ENCODE measurements around the gene BANK1.

The BANK1 gene

DNA sequence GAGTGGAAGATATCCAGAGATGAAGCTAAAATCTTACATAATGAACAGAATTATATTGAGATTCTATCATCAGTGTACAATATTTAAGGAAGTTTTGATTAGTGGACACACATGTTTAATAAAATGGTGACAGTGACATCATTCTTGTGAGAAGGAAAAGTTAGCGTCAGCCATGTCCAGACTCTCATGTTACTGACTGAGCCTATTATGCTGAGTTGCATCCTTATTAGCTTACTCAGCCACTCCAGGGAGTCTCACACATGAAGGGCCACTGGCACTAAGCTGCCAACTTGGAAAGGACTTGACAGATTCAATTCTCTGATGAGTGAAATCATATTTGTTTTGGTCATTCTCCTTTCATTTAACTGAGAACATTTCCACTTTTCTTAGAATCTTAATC is 170.6 kb downstream of the BANK1 start:
- no peak for DNase-seq

- no peak for DNase-seq
These were observed 177.3 kb downstream of the BANK1 start for GRCh38 chr4:101967697-101968346.

DNA sequence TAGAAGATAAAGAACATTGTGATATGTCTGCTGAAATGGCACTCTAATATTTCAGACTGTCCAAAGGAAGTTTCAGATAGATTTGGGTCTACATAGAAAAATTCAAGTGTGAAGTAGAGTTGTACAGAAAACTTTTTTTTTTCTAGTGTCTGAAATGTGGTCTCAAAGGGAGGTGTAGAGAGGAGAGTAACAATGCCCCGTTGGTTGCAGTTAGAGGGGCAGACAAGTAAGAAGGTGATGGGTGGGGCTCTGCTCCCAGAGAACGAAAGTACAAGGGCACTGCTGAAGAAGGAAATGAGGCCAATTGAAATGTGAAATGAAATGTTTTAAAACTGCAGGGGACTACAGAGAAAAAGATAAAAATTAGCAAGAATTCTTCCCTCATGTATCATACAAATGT is 177.8 kb downstream of the BANK1 start:
- DNase-seq: no peak

GRCh38 chr4:101969965-101970364 is 179.4 kb downstream of the BANK1 start:
- no peak for DNase-seq

GRCh38 chr4:101970547-101971155 is 180.1 kb downstream of the BANK1 start:
- no peak for DNase-seq

- no peak for DNase-seq
These were observed 182.3 kb downstream of the BANK1 start for GRCh38 chr4:101972791-101973190.

- DNase-seq: no peak
These were observed 182.8 kb downstream of the BANK1 start for GRCh38 chr4:101973361-101973760.

DNA sequence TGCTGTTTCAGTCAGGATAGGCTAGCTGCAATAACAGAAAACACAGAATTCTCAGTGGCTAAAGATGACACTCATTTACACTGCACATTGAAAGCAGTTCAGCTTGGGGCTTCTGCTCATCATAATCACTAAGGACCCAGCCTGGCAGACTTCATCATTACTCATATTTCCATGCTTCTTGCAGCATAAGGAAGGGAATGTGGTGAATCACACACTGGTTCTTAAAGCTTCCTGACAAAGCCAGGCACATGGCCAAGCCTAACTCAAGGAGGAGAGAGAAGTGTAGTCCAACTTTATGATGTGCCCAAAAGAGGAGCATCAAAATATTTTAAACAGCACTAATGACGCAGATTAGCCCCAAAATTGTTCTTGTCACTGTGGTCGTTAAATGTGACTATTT is 186.5 kb downstream of the BANK1 start:
- no peak for DNase-seq

DNA sequence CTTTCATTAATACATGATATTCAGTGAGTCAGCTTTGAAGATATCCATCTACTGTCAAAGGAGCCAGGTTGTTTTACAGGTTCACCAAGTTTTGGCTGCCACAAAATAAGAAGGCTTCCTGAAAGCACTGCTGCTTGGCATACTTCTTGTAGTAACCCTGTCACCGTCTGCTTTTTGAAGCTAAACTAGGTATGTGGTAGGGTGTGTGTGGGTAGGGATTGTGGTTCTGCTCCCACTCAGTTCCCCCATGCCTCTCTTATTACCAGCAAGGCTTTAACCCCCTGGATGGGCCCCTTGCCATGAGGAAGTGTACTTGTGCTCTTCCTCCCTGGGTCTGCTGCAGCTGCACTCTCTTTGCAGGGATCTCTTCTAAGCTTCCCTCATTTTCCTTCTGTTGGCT is 191.2 kb downstream of the BANK1 start:
- no peak for DNase-seq

- no peak for DNase-seq
These were observed 193.3 kb downstream of the BANK1 start for GRCh38 chr4:101983835-101984234.

DNA sequence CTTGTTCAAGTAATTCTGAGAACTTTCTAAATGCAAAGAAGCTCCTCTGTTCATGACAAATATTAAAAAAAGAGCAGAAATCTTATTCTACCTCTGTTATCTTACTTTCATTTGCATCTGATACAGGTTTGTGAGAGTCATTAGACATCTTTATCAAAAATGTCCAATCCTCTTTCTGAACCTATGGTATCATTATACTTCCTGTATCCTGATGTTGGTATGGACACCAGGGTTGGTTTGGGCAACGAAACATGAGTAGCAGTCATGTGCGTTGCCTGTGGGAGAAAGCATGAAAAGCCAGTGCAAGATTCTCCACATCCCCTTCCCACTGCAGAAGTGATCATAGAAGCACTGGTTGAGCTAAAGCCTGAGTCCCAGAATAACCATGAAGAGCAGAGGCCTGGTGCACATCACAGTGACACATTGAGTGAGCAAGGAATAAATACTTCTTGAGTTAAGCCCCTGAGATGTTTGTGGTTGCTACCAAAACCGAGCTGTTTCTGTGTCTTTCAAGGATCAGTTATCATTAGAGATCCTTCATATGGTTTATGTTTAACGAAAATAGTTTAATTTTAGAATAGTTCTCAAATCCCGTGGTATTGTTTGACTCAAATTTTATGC is 197.2 kb downstream of the BANK1 start:
- no peak for DNase-seq

DNA sequence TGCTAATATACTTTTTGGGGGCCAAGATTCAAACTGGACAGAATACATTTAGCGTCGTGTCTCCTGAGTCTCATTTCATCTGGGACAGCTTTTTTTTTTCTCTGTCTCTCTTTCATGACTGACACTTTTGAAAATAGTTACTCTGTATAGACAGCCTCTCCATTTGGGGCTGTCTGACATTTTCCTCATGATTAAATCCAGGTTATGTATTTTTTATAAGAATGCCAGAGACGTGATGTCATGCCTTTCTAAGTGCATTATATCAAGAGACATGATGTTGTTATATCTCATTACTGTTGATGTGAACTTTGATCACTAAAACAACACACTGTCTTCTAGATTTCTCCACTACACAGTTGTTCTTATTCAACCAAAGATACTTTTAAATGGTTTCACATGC is 199.0 kb downstream of the BANK1 start:
- no peak for DNase-seq

GRCh38 chr4:101992446-101992845 is 201.9 kb downstream of the BANK1 start:
- DNase-seq: no peak

- DNase-seq: no peak
These were observed 202.7 kb downstream of the BANK1 start for GRCh38 chr4:101993002-101993841.

- no peak for DNase-seq
These were observed 203.6 kb downstream of the BANK1 start for GRCh38 chr4:101993842-101994775.

DNA sequence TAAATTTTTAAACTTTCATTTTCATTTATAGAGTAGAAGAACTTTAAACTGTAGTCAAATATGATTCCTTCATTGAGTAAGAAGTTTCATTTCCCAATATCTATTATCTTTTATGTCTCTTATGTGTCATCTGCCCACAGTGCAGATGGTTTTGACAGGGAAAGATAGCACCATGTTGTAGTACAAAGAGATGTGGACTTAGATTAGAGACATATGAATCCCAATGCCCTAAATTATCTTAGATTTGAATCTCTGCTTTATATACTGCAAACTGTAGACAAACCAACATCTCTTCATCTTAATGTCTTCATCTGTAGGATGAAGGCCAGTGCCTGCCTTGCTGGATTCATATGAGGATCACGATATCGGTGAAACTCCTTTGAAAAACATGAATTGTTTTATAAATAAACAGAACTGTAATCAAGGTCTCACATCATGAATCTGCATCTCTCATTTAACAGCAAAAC is 217.5 kb downstream of the BANK1 start:
- DNase-seq: no peak

GRCh38 chr4:102008711-102009110 is 218.2 kb downstream of the BANK1 start:
- no peak for DNase-seq

DNA sequence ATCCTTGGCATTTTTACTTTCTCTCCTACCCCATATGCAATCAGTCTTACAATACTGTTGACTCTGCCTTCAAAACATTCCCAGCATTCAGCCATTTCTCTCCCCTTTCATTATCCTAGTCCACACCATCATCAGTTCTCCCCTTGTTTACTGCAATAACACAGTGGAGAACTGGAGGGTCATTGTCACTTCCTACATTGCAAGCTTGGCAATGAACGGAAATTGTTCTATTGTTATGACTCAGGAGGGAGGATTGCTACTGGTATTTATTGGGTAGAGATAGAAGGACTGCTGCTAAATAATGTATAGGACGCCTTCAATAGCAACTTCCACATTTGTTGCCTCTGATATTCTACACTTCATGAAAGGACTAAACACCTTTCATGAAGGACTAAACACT is 231.8 kb downstream of the BANK1 start:
- no peak for DNase-seq

GRCh38 chr4:102027961-102028360 is 237.4 kb downstream of the BANK1 start:
- no peak for DNase-seq

- no peak for DNase-seq
These were observed 240.9 kb downstream of the BANK1 start for GRCh38 chr4:102031406-102031805.

DNA sequence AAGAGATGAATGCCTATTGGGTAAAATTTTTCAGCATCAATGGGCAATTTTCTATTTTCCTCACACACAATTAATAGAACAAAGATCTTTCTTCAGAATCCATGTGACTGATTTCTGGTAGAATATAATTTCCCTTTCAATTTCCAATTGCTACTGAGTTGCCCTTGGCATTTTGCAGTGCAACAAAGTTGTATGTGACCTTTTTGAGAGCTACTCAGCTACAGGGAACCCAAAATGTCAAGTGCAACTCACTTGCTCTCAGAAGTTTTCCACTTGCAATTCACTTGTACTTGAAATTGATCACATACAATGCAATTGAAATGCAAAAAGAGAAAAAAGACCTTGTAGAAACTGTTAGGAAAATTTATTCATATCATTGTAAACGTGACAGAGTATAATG is 245.5 kb downstream of the BANK1 start:
- no peak for DNase-seq

- DNase-seq: no peak
These were observed 246.3 kb downstream of the BANK1 start for GRCh38 chr4:102036619-102037376.
